Bronchial epithelial cell (primary cell): Measurements from ENCODE around the gene FBXL20. TPM values are rescaled to one million over a fixed set of nuclear protein-coding genes. Genes with fewer than 3 reads are reported as not detected.
"Not testable (repeated sequence)": the region's sequence is repeated elsewhere in the genome, so short reads cannot be mapped to it uniquely, and the experiment has no call there.

Experiments
- DNase-seq: peaks from one replicate; pipeline ENCODE4 v3.0.0-alpha.2; 2010; ENCODE audit warnings: low read depth
- FAIRE-seq: peaks from 2 replicates; lab custom pipeline; 2011; peaks lifted over from hg19 to GRCh38; lab: Jason Lieb, UNC
- H3K27me3 ChIP-seq: 2 replicates; pipeline ENCODE4 v1.5.1; 2011; ENCODE audit warnings: low read length; ENCODE audit not compliant: control insufficient read depth, insufficient read depth
- H3K36me3 ChIP-seq: 2 replicates; pipeline ENCODE4 v1.5.1; 2011; ENCODE audit warnings: low read length; ENCODE audit not compliant: control insufficient read depth, insufficient read depth
- H3K4me3 ChIP-seq: 2 replicates; pipeline ENCODE4 v1.5.1; 2011; ENCODE audit warnings: mild to moderate bottlenecking, low read depth, low read length, control low read depth
- total RNA-seq: library from RNA; depleted of rRNA; stranded (reverse); fragments of >200 nt; gene quantifications from 2 replicates; pipeline ENCODE4 v1.2.1, GENCODE V29; 2014
- TF ChIP-seq, protein P1 (sequence below): IDR thresholded peaks from 2 replicates; pipeline ENCODE4 v1.5.1; 2011; ENCODE audit warnings: mild to moderate bottlenecking, moderate library complexity, low read length, control low read depth, inconsistent platforms; ENCODE audit not compliant: insufficient read depth, severe bottlenecking

Gene FBXL20
- total RNA-seq, 1 donor from 2014 or later: 9.0 TPM

- no peak overlapping the region for H3K4me3 ChIP-seq
- TF ChIP-seq, protein P1, sequence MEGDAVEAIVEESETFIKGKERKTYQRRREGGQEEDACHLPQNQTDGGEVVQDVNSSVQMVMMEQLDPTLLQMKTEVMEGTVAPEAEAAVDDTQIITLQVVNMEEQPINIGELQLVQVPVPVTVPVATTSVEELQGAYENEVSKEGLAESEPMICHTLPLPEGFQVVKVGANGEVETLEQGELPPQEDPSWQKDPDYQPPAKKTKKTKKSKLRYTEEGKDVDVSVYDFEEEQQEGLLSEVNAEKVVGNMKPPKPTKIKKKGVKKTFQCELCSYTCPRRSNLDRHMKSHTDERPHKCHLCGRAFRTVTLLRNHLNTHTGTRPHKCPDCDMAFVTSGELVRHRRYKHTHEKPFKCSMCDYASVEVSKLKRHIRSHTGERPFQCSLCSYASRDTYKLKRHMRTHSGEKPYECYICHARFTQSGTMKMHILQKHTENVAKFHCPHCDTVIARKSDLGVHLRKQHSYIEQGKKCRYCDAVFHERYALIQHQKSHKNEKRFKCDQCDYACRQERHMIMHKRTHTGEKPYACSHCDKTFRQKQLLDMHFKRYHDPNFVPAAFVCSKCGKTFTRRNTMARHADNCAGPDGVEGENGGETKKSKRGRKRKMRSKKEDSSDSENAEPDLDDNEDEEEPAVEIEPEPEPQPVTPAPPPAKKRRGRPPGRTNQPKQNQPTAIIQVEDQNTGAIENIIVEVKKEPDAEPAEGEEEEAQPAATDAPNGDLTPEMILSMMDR: no peak
- no peaks in the 10 kb centered on the region for H3K27me3 ChIP-seq
- no peaks in the 10 kb centered on the region for H3K36me3 ChIP-seq
- no peak for DNase-seq
- FAIRE-seq: no peak
Observed at GRCh38 chr17:39341541-39341940, 59.9 kb downstream of the FBXL20 start.

DNA sequence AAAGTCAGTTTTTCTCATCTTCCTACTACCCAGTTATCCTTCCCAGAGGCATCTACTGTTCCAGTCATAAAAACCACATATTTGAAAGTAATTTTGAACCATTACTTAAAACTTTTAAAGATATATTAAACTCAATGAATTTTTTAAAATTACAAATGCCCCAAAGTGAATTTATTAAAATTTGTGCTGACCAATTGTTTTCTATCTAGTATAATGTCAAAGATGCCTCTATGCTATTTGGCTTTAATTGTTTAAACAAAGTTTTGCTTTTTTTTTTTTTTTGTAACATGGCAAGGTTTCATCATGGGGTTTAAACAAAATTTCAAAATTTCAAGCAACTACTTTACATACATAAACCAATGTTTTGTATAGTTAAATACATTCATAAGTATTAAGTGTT, 60.7 kb downstream of the FBXL20 start:
- no peak overlapping the region for H3K4me3 ChIP-seq
- TF ChIP-seq, protein P1: no peak
- FAIRE-seq (no peak), DNase-seq (no peak)
- H3K36me3 ChIP-seq: no peaks in the 10 kb centered on the region
- H3K27me3 ChIP-seq: no peaks in the 10 kb centered on the region

- Histone ChIP-seq H3K36me3 (no peaks in the 10 kb centered on the region), H3K27me3 (no peaks in the 10 kb centered on the region), H3K4me3 (no peak overlapping the region)
- FAIRE-seq (no peak), DNase-seq (no peak)
- TF ChIP-seq, protein P1: no peak
Observed at GRCh38 chr17:39339272-39339671, 62.2 kb downstream of the FBXL20 start.

GRCh38 chr17:39337649-39338048, 63.8 kb downstream of the FBXL20 start:
- not testable (repeated sequence) for DNase-seq, H3K27me3 ChIP-seq, H3K36me3 ChIP-seq, FAIRE-seq, H3K4me3 ChIP-seq

GRCh38 chr17:39335704-39336223, 65.7 kb downstream of the FBXL20 start:
- Histone ChIP-seq H3K27me3 (no peaks in the 10 kb centered on the region), H3K4me3 (no peak overlapping the region), H3K36me3 (no peaks in the 10 kb centered on the region)
- FAIRE-seq: no peak
- DNase-seq: no peak
- TF ChIP-seq, protein P1: no peak

GRCh38 chr17:39334008-39334744, 67.2 kb downstream of the FBXL20 start:
- H3K36me3 ChIP-seq, FAIRE-seq, DNase-seq, H3K4me3 ChIP-seq, H3K27me3 ChIP-seq: not testable (repeated sequence)

GRCh38 chr17:39332092-39332491, 69.3 kb downstream of the FBXL20 start:
- H3K4me3 ChIP-seq: no peak overlapping the region
- FAIRE-seq: no peak
- DNase-seq: no peak
- no peaks in the 10 kb centered on the region for H3K27me3 ChIP-seq
- no peaks in the 10 kb centered on the region for H3K36me3 ChIP-seq
- TF ChIP-seq, protein P1: no peak
